Adipocyte (in vitro differentiated cells): ENCODE measurements around the gene NFE2L3.
"Not testable (repeated sequence)": the region's sequence is repeated elsewhere in the genome, so short reads cannot be mapped to it uniquely, and the experiment has no call there.

Source experiments
- DNase-seq: peaks from one replicate; pipeline ENCODE4 v3.0.0-alpha.2; 2015; ENCODE audit warnings: low read depth
- H3K27me3 ChIP-seq: replicated peaks from 2 replicates; pipeline ENCODE4 v1.7.0; 2013; ENCODE audit warnings: mild to moderate bottlenecking, low read length, moderate library complexity; ENCODE audit not compliant: control insufficient read depth, insufficient read depth
- H3K36me3 ChIP-seq: 2 replicates; pipeline ENCODE4 v1.7.0; 2013; ENCODE audit warnings: low read length, mild to moderate bottlenecking, moderate library complexity; ENCODE audit not compliant: control insufficient read depth, insufficient read depth, severe bottlenecking
- H3K4me1 ChIP-seq: 2 replicates; pipeline ENCODE4 v1.7.0; 2013; ENCODE audit warnings: mild to moderate bottlenecking, low read length, moderate library complexity; ENCODE audit not compliant: control insufficient read depth, insufficient read depth
- H3K4me3 ChIP-seq: 2 replicates; pipeline ENCODE4 v1.7.0; 2013; ENCODE audit warnings: mild to moderate bottlenecking, low read length, moderate library complexity
- H3K9ac ChIP-seq: 2 replicates; pipeline ENCODE4 v1.7.0; 2013; ENCODE audit warnings: mild to moderate bottlenecking, low read length, moderate library complexity
- H3K9me3 ChIP-seq: 2 replicates; pipeline ENCODE4 v1.7.0; 2013; ENCODE audit warnings: mild to moderate bottlenecking, low read length, moderate library complexity; ENCODE audit not compliant: control insufficient read depth

The NFE2L3 gene

GRCh38 chr7:26147646-26148306 is 4.2 kb upstream of the NFE2L3 start:
- H3K36me3 ChIP-seq = not testable (repeated sequence)

GRCh38 chr7:26148307-26148700 is 3.7 kb upstream of the NFE2L3 start:
- not testable (repeated sequence) for H3K9ac ChIP-seq, DNase-seq, H3K4me1 ChIP-seq, H3K4me3 ChIP-seq, H3K9me3 ChIP-seq, H3K36me3 ChIP-seq
- peaks cover 19% of the 10 kb centered on the region for H3K27me3 ChIP-seq

More at GRCh38 chr7:26147646-26148306, 4.2 kb upstream of the NFE2L3 start:
- H3K9ac ChIP-seq, DNase-seq, H3K4me1 ChIP-seq, H3K4me3 ChIP-seq, H3K9me3 ChIP-seq: not testable (repeated sequence)
- H3K27me3 ChIP-seq = peaks cover 15% of the 10 kb centered on the region

GRCh38 chr7:26149391-26149977 is 2.5 kb upstream of the NFE2L3 start:
- Histone ChIP-seq H3K4me1 (no peaks in the 10 kb centered on the region), H3K27me3 (peaks cover 29% of the 10 kb centered on the region), H3K9me3 (no peaks in the 10 kb centered on the region), H3K36me3 (no peaks in the 10 kb centered on the region), H3K4me3 (no peak overlapping the region), H3K9ac (no peak overlapping the region)
- DNase-seq = no peak

- Histone ChIP-seq H3K9me3 (no peaks in the 10 kb centered on the region), H3K36me3 (no peaks in the 10 kb centered on the region), H3K4me3 (no peak overlapping the region), H3K27me3 (peaks cover 29% of the 10 kb centered on the region), H3K9ac (no peak overlapping the region), H3K4me1 (peaks cover 7% of the 10 kb centered on the region)
- DNase-seq = no peak
These were observed 902 bp upstream of the NFE2L3 start for GRCh38 chr7:26151096-26151495.

- Histone ChIP-seq H3K27me3 (peaks cover 29% of the 10 kb centered on the region), H3K4me3 (peak overlapping the region; percentile 62), H3K36me3 (no peaks in the 10 kb centered on the region), H3K9me3 (no peaks in the 10 kb centered on the region), H3K4me1 (peaks cover 12% of the 10 kb centered on the region), H3K9ac (no peak overlapping the region)
- DNase-seq = no peak
These were observed 397 bp upstream of the NFE2L3 start for GRCh38 chr7:26151650-26151952.

GRCh38 chr7:26152782-26153240 is 813 bp downstream of the NFE2L3 start:
- not testable (repeated sequence) for H3K9me3 ChIP-seq, H3K36me3 ChIP-seq, DNase-seq, H3K4me3 ChIP-seq, H3K9ac ChIP-seq
- Histone ChIP-seq H3K4me1 (peaks cover 12% of the 10 kb centered on the region), H3K27me3 (peaks cover 29% of the 10 kb centered on the region)

- Histone ChIP-seq H3K9ac (no peak overlapping the region), H3K27me3 (peaks cover 29% of the 10 kb centered on the region), H3K9me3 (no peaks in the 10 kb centered on the region), H3K4me1 (peaks cover 12% of the 10 kb centered on the region), H3K4me3 (no peak overlapping the region), H3K36me3 (no peaks in the 10 kb centered on the region)
- no peak for DNase-seq
These were observed 1.3 kb downstream of the NFE2L3 start for GRCh38 chr7:26153241-26153822.

- peaks cover 29% of the 10 kb centered on the region for H3K27me3 ChIP-seq
- H3K9me3 ChIP-seq = no peaks in the 10 kb centered on the region
- no peak for DNase-seq
- no peak overlapping the region for H3K4me3 ChIP-seq
- no peaks in the 10 kb centered on the region for H3K36me3 ChIP-seq
- H3K4me1 ChIP-seq = peaks cover 12% of the 10 kb centered on the region
- H3K9ac ChIP-seq = no peak overlapping the region
These were observed 2.1 kb downstream of the NFE2L3 start for GRCh38 chr7:26153823-26154783.

GRCh38 chr7:26155531-26156375 is 3.8 kb downstream of the NFE2L3 start:
- Histone ChIP-seq H3K9ac (no peak overlapping the region), H3K36me3 (no peaks in the 10 kb centered on the region), H3K4me1 (peaks cover 12% of the 10 kb centered on the region), H3K9me3 (no peaks in the 10 kb centered on the region), H3K27me3 (peaks cover 31% of the 10 kb centered on the region), H3K4me3 (peak overlapping the region; percentile 52)
- DNase-seq = peak; percentile 58

GRCh38 chr7:26156451-26157420 is 4.7 kb downstream of the NFE2L3 start:
- Histone ChIP-seq H3K36me3 (no peaks in the 10 kb centered on the region), H3K4me1 (peaks cover 12% of the 10 kb centered on the region), H3K9ac (no peak overlapping the region), H3K27me3 (peaks cover 28% of the 10 kb centered on the region), H3K4me3 (peak overlapping the region; percentile 52), H3K9me3 (no peaks in the 10 kb centered on the region)
- peak; percentile 86 for DNase-seq
